Measurements from ENCODE around the gene HMGCL.
"Not testable (repeated sequence)": the region's sequence is repeated elsewhere in the genome, so short reads cannot be mapped to it uniquely, and the experiment has no call there.

DNA sequence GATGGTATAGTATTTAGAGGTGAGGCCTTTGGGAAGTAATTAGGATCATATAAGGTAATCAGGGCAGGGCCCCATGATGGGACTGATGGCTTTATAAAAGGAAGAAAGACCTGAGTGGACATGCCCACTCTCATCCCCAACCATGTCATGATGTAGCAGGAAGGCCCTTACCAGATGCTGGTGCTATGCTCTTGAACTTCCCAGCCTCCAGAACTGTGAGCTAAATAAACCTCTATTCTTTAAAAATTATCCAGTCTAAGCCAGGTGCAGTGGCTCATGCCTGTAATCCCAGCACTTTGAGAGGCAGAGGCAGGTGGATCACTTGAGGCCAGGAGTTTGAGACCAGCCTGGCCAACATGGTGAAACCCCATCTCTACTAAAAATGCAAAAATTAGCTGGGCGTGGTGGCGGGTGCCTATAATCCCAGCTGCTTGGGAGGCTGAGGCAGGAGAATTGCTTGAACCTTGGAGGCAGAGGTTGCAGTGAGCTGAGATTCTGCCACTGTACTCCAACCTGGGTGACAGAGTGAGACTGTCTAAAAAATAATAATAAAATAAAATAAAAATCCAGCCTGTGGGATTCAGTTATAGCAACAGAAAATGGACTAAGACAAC is 22.4 kb upstream of the HMGCL start:
- TF ChIP-seq, protein P1, sequence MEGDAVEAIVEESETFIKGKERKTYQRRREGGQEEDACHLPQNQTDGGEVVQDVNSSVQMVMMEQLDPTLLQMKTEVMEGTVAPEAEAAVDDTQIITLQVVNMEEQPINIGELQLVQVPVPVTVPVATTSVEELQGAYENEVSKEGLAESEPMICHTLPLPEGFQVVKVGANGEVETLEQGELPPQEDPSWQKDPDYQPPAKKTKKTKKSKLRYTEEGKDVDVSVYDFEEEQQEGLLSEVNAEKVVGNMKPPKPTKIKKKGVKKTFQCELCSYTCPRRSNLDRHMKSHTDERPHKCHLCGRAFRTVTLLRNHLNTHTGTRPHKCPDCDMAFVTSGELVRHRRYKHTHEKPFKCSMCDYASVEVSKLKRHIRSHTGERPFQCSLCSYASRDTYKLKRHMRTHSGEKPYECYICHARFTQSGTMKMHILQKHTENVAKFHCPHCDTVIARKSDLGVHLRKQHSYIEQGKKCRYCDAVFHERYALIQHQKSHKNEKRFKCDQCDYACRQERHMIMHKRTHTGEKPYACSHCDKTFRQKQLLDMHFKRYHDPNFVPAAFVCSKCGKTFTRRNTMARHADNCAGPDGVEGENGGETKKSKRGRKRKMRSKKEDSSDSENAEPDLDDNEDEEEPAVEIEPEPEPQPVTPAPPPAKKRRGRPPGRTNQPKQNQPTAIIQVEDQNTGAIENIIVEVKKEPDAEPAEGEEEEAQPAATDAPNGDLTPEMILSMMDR (conservative IDR thresholded peaks at IDR 0.05): not testable (repeated sequence)
- not testable (repeated sequence) for TF ChIP-seq ZFX (IDR thresholded peaks at IDR 0.05)
